H1 (cell line): ENCODE measurements around the gene MRPL20. TPM values are rescaled to one million over a fixed set of nuclear protein-coding genes. Genes with fewer than 3 reads are reported as not detected.

Experiments used
- CTBP2 ChIP-seq: IDR thresholded peaks from 2 replicates; pipeline ENCODE4 v1.7.0; 2011; ENCODE audit warnings: borderline replicate concordance, mild to moderate bottlenecking, moderate library complexity, mixed read lengths, low read length; ENCODE audit not compliant: insufficient read depth, insufficient read length
- GTF2F1 ChIP-seq: IDR thresholded peaks from 2 replicates; pipeline ENCODE4 v1.6.1; 2012; ENCODE audit warnings: low read depth, low read length, improper control_type of control experiment, borderline replicate concordance
- PHF8 ChIP-seq: fragments of 200-600 bp; sonication (generic); conservative IDR thresholded peaks from 2 replicates; pipeline ENCODE4 v1.7.1; 2012; ENCODE audit warnings: low read depth, mild to moderate bottlenecking, inconsistent platforms, low read length, moderate library complexity
- POU5F1 ChIP-seq: IDR thresholded peaks from 2 replicates; pipeline ENCODE4 v1.6.1; 2011; ENCODE audit warnings: low read depth, mild to moderate bottlenecking, low read length, moderate library complexity
- RFX5 ChIP-seq: IDR thresholded peaks from 2 replicates; pipeline ENCODE4 v1.6.1; 2011; ENCODE audit warnings: low read depth, low read length, improper control_type of control experiment, borderline replicate concordance
- SUZ12 ChIP-seq: fragments of 200-600 bp; sonication (generic); IDR thresholded peaks from 2 replicates; pipeline ENCODE4 v1.6.1; 2012; ENCODE audit warnings: mild to moderate bottlenecking, inconsistent platforms, low read length, moderate library complexity, mixed read lengths
- polyA plus RNA-seq, 7 experiments: library from polyadenylated mRNA; depleted of rRNA in 3 of 7; stranded (reverse) in 5 of 7; unstranded in 2 of 7; fragments of >200 nt in 5 of 7; fragments of 200-250 nt in 2 of 7; gene quantifications; 1 replicate in 5 of 7; 2 replicates in 1 of 7; 4 replicates in 1 of 7; pipeline versions ENCODE4 v1.2.1 to v1.2.3, GENCODE V29; 2011 to 2013; ENCODE audit warnings: missing spikeins in 2 of 7, mixed read lengths in 2 of 7
- total RNA-seq: library from RNA; stranded (reverse); fragmentation: NEBNext Ultra II Directional; extraction: Animal tissue kit (Norgen Biotek cat#: 25700); gene quantifications from 2 replicates; pipeline ENCODE4 v1.2.1, GENCODE V29; 2021
- TF ChIP-seq, protein P1 (sequence below): IDR thresholded peaks from 2 replicates; pipeline ENCODE4 v1.6.1; 2012; ENCODE audit warnings: low read length, inconsistent platforms

MRPL20 gene
- total and polyA plus RNA-seq, 2 of the 8 experiments (the other 6 are each of a cell fraction or from before 2014, with no cell fraction given): 126 to 151 TPM

DNA sequence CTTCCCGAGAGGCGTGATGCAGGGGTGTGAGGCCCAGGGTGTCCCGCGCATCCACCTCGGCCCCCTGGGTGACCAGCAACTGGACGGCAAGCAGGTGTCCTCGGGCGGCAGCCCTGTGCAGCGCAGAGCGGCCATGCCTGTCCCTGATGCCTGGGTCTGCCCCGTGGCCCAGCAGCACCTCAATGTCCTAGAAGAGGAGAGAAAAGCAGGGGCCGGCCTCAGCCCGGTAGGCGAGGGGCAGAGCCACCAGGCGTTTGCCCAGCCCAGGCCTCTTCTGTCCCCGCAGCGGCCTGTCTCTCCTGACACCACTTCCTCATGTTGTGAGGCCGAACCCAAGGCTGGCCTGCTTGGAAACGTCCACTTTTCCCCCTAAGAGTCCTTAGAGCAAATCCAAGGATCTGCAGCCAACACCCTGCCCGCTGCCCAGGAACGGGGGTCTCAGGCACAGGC, 12.3 kb upstream of the MRPL20 start (continued):
- TF ChIP-seq GTF2F1: no peak
- no peak for TF ChIP-seq RFX5
- TF ChIP-seq CTBP2: no peak
- no peak for TF ChIP-seq SUZ12
- TF ChIP-seq, protein P1, sequence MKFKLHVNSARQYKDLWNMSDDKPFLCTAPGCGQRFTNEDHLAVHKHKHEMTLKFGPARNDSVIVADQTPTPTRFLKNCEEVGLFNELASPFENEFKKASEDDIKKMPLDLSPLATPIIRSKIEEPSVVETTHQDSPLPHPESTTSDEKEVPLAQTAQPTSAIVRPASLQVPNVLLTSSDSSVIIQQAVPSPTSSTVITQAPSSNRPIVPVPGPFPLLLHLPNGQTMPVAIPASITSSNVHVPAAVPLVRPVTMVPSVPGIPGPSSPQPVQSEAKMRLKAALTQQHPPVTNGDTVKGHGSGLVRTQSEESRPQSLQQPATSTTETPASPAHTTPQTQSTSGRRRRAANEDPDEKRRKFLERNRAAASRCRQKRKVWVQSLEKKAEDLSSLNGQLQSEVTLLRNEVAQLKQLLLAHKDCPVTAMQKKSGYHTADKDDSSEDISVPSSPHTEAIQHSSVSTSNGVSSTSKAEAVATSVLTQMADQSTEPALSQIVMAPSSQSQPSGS: no peak
- TF ChIP-seq POU5F1: no peak
- TF ChIP-seq PHF8: no peak
